ENCODE measurements around the gene TMLHE. TPM values are rescaled to one million over a fixed set of nuclear protein-coding genes. Genes with fewer than 3 reads are reported as not detected.

The TMLHE gene
- total and polyA plus RNA-seq, 2 of the 13 experiments (the other 11 are each of a cell fraction or from before 2014, with no cell fraction given): 12.5 to 14.2 TPM

- in situ Hi-C loops (cut with HindIII; ENCODE audit: extremely low pct_ligation_motif_present, low pct_unique_long_range_greater_than_20kb): no loop called here
- ATAC-seq (no peak), DNase-seq (ENCODE audit: low spot score) (no peak), FAIRE-seq (no peak)
- intact Hi-C loops (cut with micrococcal nuclease; ENCODE audit: unreplicated experiment): no loop called here
- BruUV-seq (replicated peaks): no TSS peak
- Histone ChIP-seq H3K4me2 (ENCODE audit: low read depth, low read length) (no peak overlapping the region), H3K27me3 (ENCODE audit: control insufficient read depth in 1 of 2, insufficient read depth in 2 of 2, low read length in 2 of 2) (no peaks in the 10 kb centered on the region), H3K9me3 (ENCODE audit: low read length) (no peaks in the 10 kb centered on the region), H3K9ac (ENCODE audit: insufficient read depth, low read depth, low read length) (no peak overlapping the region), H3K36me3 (replicated peaks in 1 of 2; ENCODE audit: control insufficient read depth in 1 of 2, insufficient read depth in 2 of 2, low read length in 2 of 2) (no peaks in the 10 kb centered on the region), H4K20me1 (ENCODE audit: insufficient read depth, low read length) (no peaks in the 10 kb centered on the region), H3K4me1 (ENCODE audit: insufficient read depth, low read length) (no peaks in the 10 kb centered on the region), H3K27ac (ENCODE audit: extremely low read length, insufficient read depth, low read length) (no peak overlapping the region), H3K4me3 (replicated peaks in 1 of 3; ENCODE audit: insufficient read depth in 1 of 3, low read depth in 2 of 3, low read length in 3 of 3) (no peak overlapping the region), H3K79me2 (ENCODE audit: insufficient read depth, low read length) (no peaks in the 10 kb centered on the region), H2AFZ (ENCODE audit: low read length) (no peak overlapping the region)
- ChIA-PET POLR2A (no interaction called here), CTCF (ENCODE audit: low intra/inter-chr PET ratio, low total read pairs) (no interaction called here)
- TF ChIP-seq ZNF749 (CRISPR knock-in tag; IDR thresholded peaks at IDR 0.05; ENCODE audit: borderline replicate concordance): no peak
- no peak for TF ChIP-seq YEATS2 (CRISPR knock-in tag; IDR thresholded peaks at IDR 0.05; ENCODE audit: borderline replicate concordance)
- TF ChIP-seq FIP1L1 (IDR thresholded peaks at IDR 0.05; ENCODE audit: borderline replicate concordance, insufficient read depth, low read depth, low read length): no peak
- TF ChIP-seq ZNF160 (CRISPR knock-in tag; IDR thresholded peaks at IDR 0.05): no peak
- no peak for TF ChIP-seq BHLHE40 (IDR thresholded peaks at IDR 0.05; ENCODE audit: low read length)
- no peak for TF ChIP-seq ZKSCAN1 (IDR thresholded peaks at IDR 0.05; ENCODE audit: low read length)
- TF ChIP-seq ZNF24 (IDR thresholded peaks at IDR 0.05): no peak
- no peak for TF ChIP-seq ARNT2 (CRISPR knock-in tag; IDR thresholded peaks at IDR 0.05; ENCODE audit: low read depth)
- TF ChIP-seq HHEX (CRISPR knock-in tag; IDR thresholded peaks at IDR 0.05): no peak
- no peak for TF ChIP-seq ISX (CRISPR knock-in tag; conservative IDR thresholded peaks at IDR 0.05)
- no peak for TF ChIP-seq SAFB2 (CRISPR knock-in tag; IDR thresholded peaks at IDR 0.05; ENCODE audit: borderline replicate concordance, low read depth)
- TF ChIP-seq THAP8 (CRISPR knock-in tag; IDR thresholded peaks at IDR 0.05; ENCODE audit: borderline replicate concordance): no peak
- TF ChIP-seq LRRFIP1 (CRISPR knock-in tag; conservative IDR thresholded peaks at IDR 0.05): no peak
- TF ChIP-seq KAT7 (CRISPR knock-in tag; IDR thresholded peaks at IDR 0.05; ENCODE audit: borderline replicate concordance): no peak
- TF ChIP-seq ZNF850 (CRISPR knock-in tag; conservative IDR thresholded peaks at IDR 0.05): no peak
- no peak for TF ChIP-seq ZNF790 (CRISPR knock-in tag; IDR thresholded peaks at IDR 0.05; ENCODE audit: borderline replicate concordance)
- WGBS (ENCODE audit: low lambda C conversion rate): 100% methylated on average over 1 of the region's 1 CpG
Measured at GRCh38 chrX:155535866-155536265, 76.9 kb downstream of the TMLHE start.
